Parathyroid adenoma (tissue), 2 donors: Measurements from ENCODE around the gene RCL1.

Experiments used
- H2AFZ ChIP-seq: fragments of 300-600 bp; sonication (generic); one replicate; pipeline ENCODE4 v1.7.0; 2017; ENCODE audit warnings: antibody characterized with exemption, mild to moderate bottlenecking
- H3K27ac ChIP-seq: fragments of 300-600 bp; sonication (generic); one replicate; pipeline ENCODE4 v1.7.0; 2017
- H3K27me3 ChIP-seq: fragments of 300-600 bp; sonication (generic); one replicate; pipeline ENCODE4 v1.7.0; 2017; ENCODE audit warnings: low read length; ENCODE audit not compliant: control insufficient read depth, insufficient read depth
- H3K36me3 ChIP-seq: fragments of 300-600 bp; sonication (generic); one replicate; pipeline ENCODE4 v1.7.0; 2017; ENCODE audit warnings: low read length; ENCODE audit not compliant: control insufficient read depth, insufficient read depth
- H3K4me1 ChIP-seq: fragments of 300-600 bp; sonication (generic); one replicate; pipeline ENCODE4 v1.7.0; 2017; ENCODE audit warnings: control low read depth
- H3K4me2 ChIP-seq: fragments of 300-600 bp; sonication (generic); one replicate; pipeline ENCODE4 v1.7.0; 2017; ENCODE audit warnings: low read length
- H3K4me3 ChIP-seq: fragments of 300-600 bp; sonication (generic); one replicate; pipeline ENCODE4 v1.7.0; 2017; ENCODE audit warnings: low read depth, low read length
- H3K79me2 ChIP-seq: fragments of 300-600 bp; sonication (generic); one replicate; pipeline ENCODE4 v1.7.0; 2017; ENCODE audit warnings: control low read depth
- H3K9ac ChIP-seq: fragments of 300-600 bp; sonication (generic); one replicate; pipeline ENCODE4 v1.7.0; 2017; ENCODE audit warnings: mild to moderate bottlenecking
- H3K9me3 ChIP-seq: fragments of 300-600 bp; sonication (generic); one replicate; pipeline ENCODE4 v1.7.0; 2017; ENCODE audit warnings: low read length; ENCODE audit not compliant: control insufficient read depth
- TF ChIP-seq, protein P1 (sequence below): fragments of 300-600 bp; sonication (generic); IDR thresholded peaks from one replicate; pipeline ENCODE4 v1.7.0; 2017; ENCODE audit warnings: antibody characterized with exemption, mild to moderate bottlenecking
- donor health status: primary hyperparathyroidism.

RCL1 gene

DNA sequence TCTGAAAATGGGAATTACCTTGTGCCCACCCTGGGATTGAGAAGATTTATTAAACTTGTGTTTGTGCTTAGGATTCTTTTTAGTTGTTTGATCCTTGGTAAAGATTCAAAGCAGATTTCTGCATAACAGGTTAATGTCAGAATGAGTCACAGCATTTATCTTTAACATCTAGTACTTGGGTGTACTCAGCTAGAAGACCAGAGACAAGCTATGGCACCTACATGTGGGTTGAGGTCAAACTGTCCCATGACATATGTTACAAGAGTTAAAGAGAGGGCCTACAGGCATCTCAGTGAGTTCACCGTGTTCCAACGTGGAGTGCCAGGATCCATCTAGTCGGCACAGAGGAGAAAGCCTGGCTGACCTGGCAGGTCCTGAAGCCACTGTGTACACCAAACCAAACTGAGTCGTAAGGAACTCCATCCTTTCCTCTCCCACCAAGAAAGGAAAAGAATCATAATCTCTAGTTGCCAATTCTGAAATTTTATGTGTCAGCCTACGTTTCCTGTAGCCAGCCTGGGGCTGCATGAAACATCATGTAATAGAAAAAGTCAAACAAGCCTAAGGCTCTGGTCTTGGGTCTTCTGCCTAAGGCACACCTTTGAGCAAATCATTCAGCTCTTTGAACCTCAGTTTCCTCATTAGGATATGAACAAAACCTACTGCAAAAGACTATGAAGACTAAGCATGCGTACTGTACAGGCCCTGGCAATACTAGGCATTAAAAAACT lies 73.7 kb downstream of the RCL1 start:
- Histone ChIP-seq H3K36me3 (no peaks in the 10 kb centered on the region), H3K4me3 (no peak overlapping the region), H3K4me1 (no peaks in the 10 kb centered on the region), H3K9me3 (no peaks in the 10 kb centered on the region), H3K27ac (no peak overlapping the region), H3K4me2 (no peak overlapping the region), H2AFZ (no peak overlapping the region), H3K79me2 (no peaks in the 10 kb centered on the region), H3K27me3 (no peaks in the 10 kb centered on the region), H3K9ac (no peak overlapping the region)
- TF ChIP-seq, protein P1, sequence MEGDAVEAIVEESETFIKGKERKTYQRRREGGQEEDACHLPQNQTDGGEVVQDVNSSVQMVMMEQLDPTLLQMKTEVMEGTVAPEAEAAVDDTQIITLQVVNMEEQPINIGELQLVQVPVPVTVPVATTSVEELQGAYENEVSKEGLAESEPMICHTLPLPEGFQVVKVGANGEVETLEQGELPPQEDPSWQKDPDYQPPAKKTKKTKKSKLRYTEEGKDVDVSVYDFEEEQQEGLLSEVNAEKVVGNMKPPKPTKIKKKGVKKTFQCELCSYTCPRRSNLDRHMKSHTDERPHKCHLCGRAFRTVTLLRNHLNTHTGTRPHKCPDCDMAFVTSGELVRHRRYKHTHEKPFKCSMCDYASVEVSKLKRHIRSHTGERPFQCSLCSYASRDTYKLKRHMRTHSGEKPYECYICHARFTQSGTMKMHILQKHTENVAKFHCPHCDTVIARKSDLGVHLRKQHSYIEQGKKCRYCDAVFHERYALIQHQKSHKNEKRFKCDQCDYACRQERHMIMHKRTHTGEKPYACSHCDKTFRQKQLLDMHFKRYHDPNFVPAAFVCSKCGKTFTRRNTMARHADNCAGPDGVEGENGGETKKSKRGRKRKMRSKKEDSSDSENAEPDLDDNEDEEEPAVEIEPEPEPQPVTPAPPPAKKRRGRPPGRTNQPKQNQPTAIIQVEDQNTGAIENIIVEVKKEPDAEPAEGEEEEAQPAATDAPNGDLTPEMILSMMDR, result no peak

DNA sequence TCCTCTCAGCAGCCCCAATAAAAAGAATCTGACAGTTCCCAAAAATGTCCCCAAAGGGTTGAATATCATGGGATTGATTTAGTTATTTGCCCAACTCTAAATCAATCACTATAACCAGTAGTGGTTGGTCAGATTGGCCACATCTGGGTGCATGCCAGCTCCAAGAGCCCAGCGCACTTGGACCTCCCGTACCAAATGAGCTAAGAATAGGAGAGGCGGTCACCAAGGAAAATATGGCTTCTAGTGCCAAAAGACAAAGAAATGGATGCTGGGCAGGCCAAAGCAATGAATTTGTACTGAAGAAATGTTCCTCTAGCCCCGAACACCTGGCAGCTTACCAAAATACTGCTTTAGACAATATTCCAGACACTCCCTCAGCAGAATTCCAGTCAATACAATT lies 80.3 kb downstream of the RCL1 start:
- no peaks in the 10 kb centered on the region for H3K36me3 ChIP-seq
- H3K9ac ChIP-seq, result no peak overlapping the region
- H3K9me3 ChIP-seq, result no peaks in the 10 kb centered on the region
- no peaks in the 10 kb centered on the region for H3K27me3 ChIP-seq
- no peak overlapping the region for H3K27ac ChIP-seq
- H3K79me2 ChIP-seq, result no peaks in the 10 kb centered on the region
- H2AFZ ChIP-seq, result no peak overlapping the region
- TF ChIP-seq, protein P1, result no peak
- no peak overlapping the region for H3K4me2 ChIP-seq
- H3K4me1 ChIP-seq, result no peaks in the 10 kb centered on the region
- H3K4me3 ChIP-seq, result no peak overlapping the region

DNA sequence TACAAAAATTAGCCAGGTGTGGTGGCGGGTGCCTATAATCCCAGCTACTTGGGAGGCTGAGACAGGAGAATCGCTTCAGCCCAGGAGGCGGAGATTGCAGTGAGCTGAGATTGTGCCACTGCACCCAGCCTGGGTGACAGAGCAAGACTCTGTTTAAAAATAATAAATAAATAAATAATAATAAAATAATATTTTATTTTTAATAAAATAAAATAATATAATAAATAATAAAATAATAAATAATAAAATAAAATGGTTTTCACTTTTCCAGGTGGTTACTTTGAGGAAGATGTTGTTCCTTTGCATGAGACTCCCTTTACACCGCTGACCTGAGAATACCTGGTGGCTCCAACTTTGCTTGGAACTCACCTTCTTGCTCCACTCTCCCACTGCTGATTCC lies 82.8 kb downstream of the RCL1 start:
- H3K4me1 ChIP-seq, result no peaks in the 10 kb centered on the region
- H3K27ac ChIP-seq, result no peak overlapping the region
- no peaks in the 10 kb centered on the region for H3K9me3 ChIP-seq
- H3K4me2 ChIP-seq, result no peak overlapping the region
- H3K79me2 ChIP-seq, result no peaks in the 10 kb centered on the region
- no peak overlapping the region for H3K9ac ChIP-seq
- H3K27me3 ChIP-seq, result no peaks in the 10 kb centered on the region
- TF ChIP-seq, protein P1, result no peak
- H2AFZ ChIP-seq, result no peak overlapping the region
- no peaks in the 10 kb centered on the region for H3K36me3 ChIP-seq
- H3K4me3 ChIP-seq, result no peak overlapping the region

DNA sequence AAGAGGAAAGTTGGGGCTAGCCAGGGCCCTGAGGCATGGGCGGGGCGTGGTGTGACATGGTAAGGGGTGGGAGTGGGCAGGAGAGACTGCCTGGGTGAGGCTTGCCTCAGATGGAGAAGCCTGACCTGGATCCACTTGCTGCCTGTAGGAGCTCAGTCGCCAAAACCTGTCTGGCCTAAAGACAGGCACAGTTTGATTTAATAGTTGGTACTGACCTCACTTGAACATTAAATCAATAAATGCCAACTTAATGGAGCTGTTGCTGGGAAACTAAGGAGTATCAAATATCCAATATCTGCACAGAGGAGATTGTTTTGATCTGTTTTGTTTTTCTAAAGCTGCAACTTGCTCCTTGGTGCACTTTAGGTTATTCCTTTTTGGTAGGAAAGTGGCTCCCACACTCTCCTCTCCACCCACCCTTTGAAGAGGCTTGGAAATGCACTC lies 86.4 kb downstream of the RCL1 start:
- TF ChIP-seq, protein P1, result no peak
- no peak overlapping the region for H3K4me2 ChIP-seq
- H3K9me3 ChIP-seq, result no peaks in the 10 kb centered on the region
- no peak overlapping the region for H3K9ac ChIP-seq
- H3K27ac ChIP-seq, result no peak overlapping the region
- H3K4me3 ChIP-seq, result no peak overlapping the region
- no peaks in the 10 kb centered on the region for H3K36me3 ChIP-seq
- no peaks in the 10 kb centered on the region for H3K4me1 ChIP-seq
- no peaks in the 10 kb centered on the region for H3K79me2 ChIP-seq
- H3K27me3 ChIP-seq, result no peaks in the 10 kb centered on the region
- no peak overlapping the region for H2AFZ ChIP-seq

DNA sequence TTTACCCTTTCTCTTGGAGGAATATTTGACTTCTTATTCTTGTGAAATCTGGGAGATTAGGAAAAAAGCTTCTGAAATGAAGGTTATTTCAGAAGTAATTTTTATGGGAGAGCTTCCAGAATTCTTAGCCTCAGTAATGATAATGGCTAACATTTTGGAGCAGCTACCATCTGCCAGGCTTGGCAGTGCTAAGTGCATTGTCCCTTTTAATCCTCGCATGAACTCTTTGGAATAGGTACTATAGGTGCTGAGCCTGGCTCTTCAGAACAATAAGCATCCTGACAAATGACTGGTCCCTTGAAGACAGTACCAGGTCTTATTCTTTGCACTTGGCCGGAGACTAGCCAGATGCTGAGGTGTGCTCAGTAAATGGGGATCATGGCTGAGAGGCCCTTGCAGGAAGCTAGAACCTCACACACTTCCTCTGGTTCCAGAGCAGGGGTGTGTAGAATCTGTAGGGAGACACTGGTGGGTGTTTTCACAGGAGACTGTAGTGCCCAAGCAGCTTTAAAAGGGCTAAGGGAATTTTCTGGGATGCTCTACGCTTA lies 90.7 kb downstream of the RCL1 start:
- H3K4me1 ChIP-seq, result no peaks in the 10 kb centered on the region
- no peak overlapping the region for H2AFZ ChIP-seq
- no peak overlapping the region for H3K4me3 ChIP-seq
- no peaks in the 10 kb centered on the region for H3K27me3 ChIP-seq
- H3K9ac ChIP-seq, result no peak overlapping the region
- H3K4me2 ChIP-seq, result no peak overlapping the region
- no peaks in the 10 kb centered on the region for H3K36me3 ChIP-seq
- TF ChIP-seq, protein P1, result no peak
- no peak overlapping the region for H3K27ac ChIP-seq
- no peaks in the 10 kb centered on the region for H3K79me2 ChIP-seq
- H3K9me3 ChIP-seq, result no peaks in the 10 kb centered on the region
